ENCODE data around the gene PDE9A. TPM values are rescaled to one million over a fixed set of nuclear protein-coding genes. Genes with fewer than 3 reads are reported as not detected.
A peak's percentile ranks its signal among the peaks of the same experiment; 100 is the strongest.

Gene PDE9A
- total RNA-seq, 4 donors from 2014 or later = 10.6 to 83.2 (median 28.5) TPM

- ATAC-seq = no peak
- Histone ChIP-seq H3K27ac (no peak overlapping the region), H3K27me3 (no peaks in the 10 kb centered on the region), H3K36me3 (peaks cover 0 to 15% of the 10 kb centered on the region in 2 donors), H3K4me3 (no peak overlapping the region), H3K9me3 (no peaks in the 10 kb centered on the region), H3K4me1 (peaks cover 0 to 57% (median 5%) of the 10 kb centered on the region in 3 donors)
- TF ChIP-seq CTCF (IDR thresholded peaks at IDR 0.05) (no peak), EP300 (IDR thresholded peaks at IDR 0.05) (no peak), POLR2AphosphoS5 (IDR thresholded peaks at IDR 0.05) (no peak), POLR2A (IDR thresholded peaks at IDR 0.05) (no peak)
- no CpG with 5 or more reads among the region's 15 CpGs for WGBS, 2 donors (ENCODE audit: low coverage in 1 of 2)
Measured at GRCh38 chr21:42663860-42664535, 10.6 kb downstream of the PDE9A start.

- no peaks in the 10 kb centered on the region for H3K9me3 ChIP-seq
- peaks cover 0 to 62% (median 5%) of the 10 kb centered on the region in 3 donors for H3K4me1 ChIP-seq
- TF ChIP-seq POLR2AphosphoS5 (IDR thresholded peaks at IDR 0.05) (no peak), POLR2A (IDR thresholded peaks at IDR 0.05) (no peak), EP300 (IDR thresholded peaks at IDR 0.05) (no peak), CTCF (IDR thresholded peaks at IDR 0.05) (no peak)
- H3K27ac ChIP-seq = no peak overlapping the region
- no peak overlapping the region for H3K4me3 ChIP-seq
- H3K27me3 ChIP-seq = no peaks in the 10 kb centered on the region
- H3K36me3 ChIP-seq = peaks cover 0 to 13% of the 10 kb centered on the region in 2 donors
- WGBS, 2 donors (ENCODE audit: low coverage in 1 of 2) = 80 to 91% methylated on average over 3 to 9 of the region's 10 CpGs
- ATAC-seq = no peak
Measured at GRCh38 chr21:42664614-42665013, 11.2 kb downstream of the PDE9A start.

- H3K4me1 ChIP-seq = peaks cover 0 to 62% (median 5%) of the 10 kb centered on the region in 3 donors
- H3K27me3 ChIP-seq = no peaks in the 10 kb centered on the region
- 73 to 87% methylated on average over 3 to 5 of the region's 8 CpGs for WGBS, 2 donors (ENCODE audit: low coverage in 1 of 2)
- TF ChIP-seq CTCF (IDR thresholded peaks at IDR 0.05) = no peak
- no peak for TF ChIP-seq POLR2A (IDR thresholded peaks at IDR 0.05)
- TF ChIP-seq EP300 (IDR thresholded peaks at IDR 0.05) = no peak
- TF ChIP-seq POLR2AphosphoS5 (IDR thresholded peaks at IDR 0.05) = no peak
- no peak overlapping the region for H3K4me3 ChIP-seq
- H3K36me3 ChIP-seq = peaks cover 0 to 9% of the 10 kb centered on the region in 2 donors
- H3K27ac ChIP-seq = peak overlapping the region in 1 of 4 donors; percentile 74
- ATAC-seq = no peak
- H3K9me3 ChIP-seq = no peaks in the 10 kb centered on the region
Measured at GRCh38 chr21:42665026-42665425, 11.6 kb downstream of the PDE9A start.

GRCh38 chr21:42665484-42665883 is 12.1 kb downstream of the PDE9A start:
- TF ChIP-seq CTCF (IDR thresholded peaks at IDR 0.05) (no peak), EP300 (IDR thresholded peaks at IDR 0.05) (no peak), POLR2AphosphoS5 (IDR thresholded peaks at IDR 0.05) (no peak), POLR2A (IDR thresholded peaks at IDR 0.05) (no peak)
- H3K4me3 ChIP-seq = no peak overlapping the region
- WGBS, 2 donors (ENCODE audit: low coverage in 1 of 2) = no CpG with 5 or more reads among the region's 13 CpGs

More at GRCh38 chr21:42665484-42665883, 12.1 kb downstream of the PDE9A start:
- ATAC-seq = no peak
- H3K9me3 ChIP-seq = no peaks in the 10 kb centered on the region
- peaks cover 0 to 62% (median 5%) of the 10 kb centered on the region in 3 donors for H3K4me1 ChIP-seq
- H3K36me3 ChIP-seq = peaks cover 0 to 7% of the 10 kb centered on the region in 2 donors
- H3K27ac ChIP-seq = peak overlapping the region in 1 of 4 donors; percentile 74
- no peaks in the 10 kb centered on the region for H3K27me3 ChIP-seq
